Kidney glomerular epithelial cell (primary cell): ENCODE data around the gene LAD1.

Experiments used
- DNase-seq: peaks from one replicate; lab custom pipeline; 2025; lab: John Stamatoyannopoulos, UW

Gene LAD1

DNA sequence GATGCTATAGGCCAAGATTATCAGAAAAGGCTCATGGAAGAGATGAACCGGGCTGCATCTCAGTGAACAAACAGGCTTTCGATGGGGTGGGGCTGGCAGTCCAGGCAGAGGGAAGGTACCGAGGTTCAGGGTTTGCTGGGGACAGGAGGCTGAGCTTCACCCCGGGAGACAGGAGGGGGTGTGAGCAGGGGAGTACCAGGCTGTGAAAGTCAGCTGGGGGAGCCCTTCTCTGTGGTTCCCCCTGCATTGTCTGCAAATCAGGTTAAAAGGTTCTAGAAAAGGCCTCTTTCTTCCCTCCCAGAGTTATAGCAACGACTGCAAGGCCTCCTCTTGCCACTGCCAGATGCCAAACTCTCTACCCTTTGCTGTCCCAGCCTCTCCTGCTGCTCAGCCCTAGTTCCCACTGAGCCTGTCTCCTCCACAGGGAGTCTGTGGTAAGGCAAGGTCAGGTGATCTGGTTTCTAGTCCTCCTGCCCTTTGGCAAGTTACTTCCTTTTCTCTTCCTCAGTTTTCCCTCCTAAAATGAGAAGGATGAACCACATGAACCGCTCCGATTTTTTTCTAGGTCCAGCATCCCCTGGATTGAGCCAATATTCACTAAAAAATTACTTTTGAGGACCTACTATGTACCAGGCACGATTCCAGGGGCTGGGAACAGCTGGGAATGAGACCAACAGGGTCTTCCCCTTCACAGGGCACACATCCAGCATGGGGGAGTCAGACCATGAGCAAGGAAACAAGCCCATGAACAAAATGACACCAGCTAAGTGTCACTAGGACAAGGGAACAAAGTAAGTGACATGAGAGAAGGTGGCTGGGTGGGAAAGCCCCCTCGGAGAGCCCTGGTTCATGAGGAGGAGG, 7.2 kb downstream of the LAD1 start:
- no peak for DNase-seq

GRCh38 chr1:201391225-201391624, 7.9 kb downstream of the LAD1 start:
- DNase-seq: no peak

GRCh38 chr1:201389051-201389450, 10.1 kb downstream of the LAD1 start:
- no peak for DNase-seq

- DNase-seq: no peak
Observed at GRCh38 chr1:201386208-201386607, 12.9 kb downstream of the LAD1 start.

DNA sequence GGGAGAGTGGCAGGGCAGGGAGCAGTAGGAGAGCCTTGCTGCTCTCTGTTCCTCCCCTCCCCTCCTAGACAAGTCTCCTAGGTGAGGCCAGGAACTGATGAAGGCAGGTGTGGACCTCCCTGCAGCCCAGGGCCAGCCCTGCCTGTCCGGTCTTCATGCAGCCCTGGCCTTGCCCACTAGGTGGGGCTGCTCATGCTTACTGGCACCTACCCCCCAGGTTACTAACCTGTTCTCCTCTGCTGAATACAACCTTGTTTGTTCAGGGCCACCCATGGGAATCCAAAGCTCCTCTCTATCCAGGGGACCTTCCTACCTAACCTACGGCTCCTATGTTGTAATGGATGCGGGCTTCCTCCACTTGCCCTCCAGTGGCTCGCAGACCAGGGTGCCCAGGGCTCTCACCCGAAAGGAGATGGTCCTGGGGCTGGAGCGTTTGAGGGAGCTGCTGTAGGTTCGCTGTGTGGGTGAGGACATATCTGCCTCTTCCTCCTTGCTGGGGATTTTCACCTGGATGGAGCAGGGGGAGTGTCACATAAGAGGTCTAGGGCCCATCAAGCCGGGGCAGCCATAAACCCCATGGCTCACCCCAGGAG, 13.7 kb downstream of the LAD1 start:
- peak; percentile 61 for DNase-seq

DNA sequence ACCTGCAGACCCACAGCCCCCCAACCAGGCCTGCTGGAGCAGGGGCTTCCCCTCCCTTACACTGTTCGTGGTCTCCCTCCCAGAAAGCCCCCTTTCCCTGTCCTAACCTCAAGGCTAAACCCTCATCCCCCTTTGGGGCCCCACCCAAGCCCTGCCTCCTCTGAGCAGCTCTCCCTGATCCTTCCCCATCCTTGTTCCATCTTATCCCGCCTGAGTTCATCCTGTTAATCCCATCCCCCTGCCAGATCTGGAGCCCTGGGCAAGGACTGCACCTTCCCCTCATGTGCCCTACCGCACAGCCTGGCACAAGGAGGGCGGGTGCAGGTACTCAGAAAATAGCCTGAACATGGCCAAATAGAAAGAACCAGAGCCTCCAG, 14.7 kb downstream of the LAD1 start:
- no peak for DNase-seq

DNA sequence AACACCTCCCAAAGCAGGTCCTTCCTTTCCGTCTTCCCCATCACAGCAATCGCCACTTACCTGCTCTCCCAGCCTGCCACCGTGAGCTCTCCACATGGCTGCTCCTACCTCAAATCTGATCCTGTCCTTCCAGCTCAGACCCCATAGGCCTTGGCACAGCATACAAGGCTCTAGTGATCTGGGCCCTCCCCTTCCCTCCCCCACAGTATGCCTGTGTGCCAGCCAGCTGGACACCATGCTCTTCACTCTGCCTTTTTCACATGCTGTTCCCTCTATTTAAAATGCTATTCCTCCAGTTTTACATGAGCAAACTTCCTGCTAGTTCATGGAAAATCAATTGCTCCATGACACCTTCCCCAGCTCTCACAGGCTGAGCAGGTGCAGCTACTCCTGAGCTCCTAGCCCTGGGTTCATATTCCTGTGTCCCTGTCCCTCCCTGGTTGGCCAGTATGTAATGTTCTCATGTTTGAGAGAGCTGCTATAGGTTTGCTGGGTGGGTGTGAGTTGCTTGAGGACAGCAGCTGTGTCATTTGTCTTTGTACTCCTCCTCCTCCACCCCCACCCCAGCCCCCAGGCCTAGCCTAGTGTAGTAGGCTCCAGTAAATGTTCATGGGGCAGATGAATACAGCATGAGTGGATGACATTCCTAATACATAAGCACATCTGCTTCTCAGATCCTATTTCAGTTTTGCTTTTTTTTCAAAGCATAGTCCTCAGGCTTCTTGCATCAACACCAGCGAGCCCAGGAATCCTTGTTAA, 15.3 kb downstream of the LAD1 start:
- peak; percentile 89 for DNase-seq

DNA sequence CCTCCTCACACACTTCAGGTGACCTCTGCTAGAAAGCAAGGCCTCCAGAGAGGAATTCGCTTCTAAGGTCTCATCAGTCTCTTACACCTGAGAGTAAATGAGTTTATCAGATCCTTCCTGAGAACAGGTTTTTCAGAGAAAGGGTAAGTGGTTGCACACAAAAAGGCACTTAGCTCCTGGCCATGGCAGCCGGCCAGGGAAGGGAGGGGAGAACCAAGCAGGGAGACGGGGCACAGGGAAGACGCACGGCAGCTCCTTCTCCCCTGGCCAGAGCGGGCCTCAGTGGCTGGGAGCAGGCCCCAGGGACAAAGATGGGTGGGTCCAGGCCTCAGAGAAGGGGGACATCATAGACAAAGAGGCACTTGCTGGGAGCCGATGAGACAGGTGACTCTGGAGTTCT, 18.0 kb downstream of the LAD1 start:
- no peak for DNase-seq

DNA sequence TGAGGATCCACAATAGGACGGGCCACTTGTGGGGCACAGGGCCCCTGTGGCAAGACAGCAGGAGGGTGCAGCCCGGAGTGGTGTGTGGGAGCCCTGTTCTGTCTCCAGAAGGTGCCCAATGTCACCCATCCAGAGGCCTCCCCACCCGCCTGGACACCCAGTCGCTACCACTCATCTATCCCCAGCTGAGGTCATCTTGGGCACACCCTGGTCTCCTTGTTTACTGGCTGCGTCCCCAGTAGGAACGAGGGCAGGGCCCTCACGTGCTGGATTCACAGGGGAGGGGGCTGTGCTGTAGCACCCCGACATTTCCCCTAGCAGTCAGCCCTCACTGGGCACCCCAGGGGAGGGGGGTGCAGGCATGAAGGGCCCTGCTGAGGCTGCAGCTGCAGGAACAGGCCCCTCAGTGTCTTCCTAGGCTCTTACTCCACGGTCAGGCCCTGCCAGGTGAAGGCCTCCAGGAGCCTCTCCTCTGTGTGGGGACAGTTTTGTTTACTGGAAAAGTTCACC, 19.3 kb downstream of the LAD1 start:
- DNase-seq: no peak

DNA sequence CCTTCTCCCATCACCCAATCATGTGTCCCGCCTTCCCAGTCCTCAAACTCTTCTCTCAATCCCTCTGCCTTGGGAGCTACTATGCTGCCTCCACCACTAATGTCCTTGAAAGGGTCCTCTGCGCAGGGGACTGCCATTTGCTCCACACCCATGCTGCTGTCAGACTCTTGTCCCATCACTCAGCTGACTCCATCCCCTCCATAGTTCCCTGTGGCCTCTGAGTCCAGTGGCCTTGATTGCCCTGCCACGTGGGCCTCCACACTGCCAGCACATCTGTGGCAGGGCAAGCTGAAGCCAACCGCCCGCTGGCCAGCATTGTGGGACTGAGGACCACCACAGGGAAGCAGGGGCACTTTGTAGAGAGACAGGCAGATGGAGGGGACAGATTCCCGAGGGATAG, 20.3 kb downstream of the LAD1 start:
- DNase-seq: no peak

DNA sequence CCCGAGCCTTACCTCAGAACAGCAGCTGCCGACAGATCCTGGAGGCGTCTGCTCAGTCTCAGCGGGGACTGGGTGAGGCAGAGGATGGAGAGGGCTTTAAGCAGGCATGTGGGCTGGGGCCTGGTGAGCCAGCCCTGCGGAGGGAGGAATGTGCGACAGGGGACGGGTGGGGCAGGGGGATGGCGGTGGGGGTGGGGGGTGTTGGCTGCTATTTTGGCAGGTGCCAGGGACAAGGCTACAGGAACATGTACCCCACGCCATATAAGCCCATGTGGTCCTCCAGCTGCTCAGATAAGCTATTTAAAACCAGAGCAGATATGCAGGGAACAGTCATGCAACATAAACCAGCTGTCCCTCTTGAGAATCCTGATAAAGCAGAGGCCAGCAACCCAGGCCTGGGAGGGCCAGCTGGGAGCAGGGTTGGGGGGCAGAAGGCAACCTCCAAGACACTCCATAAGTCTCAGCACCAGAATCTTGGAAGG, 21.5 kb downstream of the LAD1 start, which contains the start of gene TNNT2:
Gene TNNT2, minus strand, starts transcription at position 70 of the 482 bp plus-strand sequence. CDS start 4,426 bp downstream, outside the sequence.
- no peak for DNase-seq

GRCh38 chr1:201376464-201377374, 22.4 kb downstream of the LAD1 start:
- peak; percentile 86 for DNase-seq

DNA sequence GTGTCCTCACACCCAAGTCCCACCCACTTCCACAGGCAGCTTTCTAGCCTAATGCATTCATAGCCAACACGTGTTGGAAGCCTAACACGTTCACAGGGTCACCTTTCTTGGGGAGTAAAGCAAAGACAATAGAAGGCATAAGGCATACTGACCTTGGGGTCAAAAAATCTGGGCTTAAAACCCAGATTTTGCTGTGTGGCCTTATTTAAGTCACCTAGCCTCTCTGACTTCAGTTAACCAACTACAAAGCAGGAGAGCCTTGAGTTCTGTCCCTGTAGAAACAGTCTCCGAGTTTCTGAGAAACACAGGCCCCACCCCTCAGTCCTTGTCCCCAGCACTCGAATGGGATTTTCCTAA, 23.0 kb downstream of the LAD1 start:
- DNase-seq: no peak

DNA sequence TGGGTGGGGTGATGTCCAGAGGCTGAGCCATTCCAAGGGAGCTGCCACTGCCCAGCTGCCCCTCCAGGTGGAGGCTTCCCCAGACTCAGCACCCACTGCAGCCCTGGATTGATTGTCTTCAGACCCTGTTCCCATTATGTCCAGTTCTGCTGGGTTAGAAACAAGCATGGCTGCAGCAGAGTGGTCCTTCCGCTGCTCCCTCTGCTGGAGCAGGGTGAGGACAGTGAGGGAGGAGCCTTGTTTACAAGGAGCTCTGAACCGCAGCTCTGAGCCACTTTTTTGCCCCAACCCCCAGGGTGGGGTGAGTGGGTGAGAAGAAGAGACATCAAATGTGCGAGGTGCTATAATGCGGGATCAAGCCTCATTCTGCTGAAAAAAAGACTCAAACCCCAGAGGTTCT, 24.0 kb downstream of the LAD1 start:
- DNase-seq: no peak

GRCh38 chr1:201374364-201374763, 24.8 kb downstream of the LAD1 start:
- no peak for DNase-seq

DNA sequence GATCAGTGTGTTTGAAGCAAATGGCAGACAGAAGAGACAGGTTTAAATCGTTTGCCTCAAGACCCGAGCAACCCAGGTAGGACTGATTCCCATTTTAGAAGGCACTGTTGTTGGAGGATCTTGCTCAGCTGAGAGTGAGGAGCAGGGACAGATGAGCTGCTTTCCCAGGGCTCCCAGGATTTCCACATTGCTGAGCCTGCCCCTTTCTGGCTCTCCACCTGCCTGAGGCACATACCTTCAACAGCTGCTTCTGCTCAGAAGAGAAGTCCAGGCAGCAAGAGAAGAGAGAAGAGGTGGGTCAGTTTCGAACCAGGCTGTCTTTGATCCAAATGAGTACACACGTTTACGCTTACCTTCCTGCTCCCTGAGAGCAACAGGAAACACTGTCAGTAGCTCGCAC, 27.3 kb downstream of the LAD1 start:
- no peak for DNase-seq

DNA sequence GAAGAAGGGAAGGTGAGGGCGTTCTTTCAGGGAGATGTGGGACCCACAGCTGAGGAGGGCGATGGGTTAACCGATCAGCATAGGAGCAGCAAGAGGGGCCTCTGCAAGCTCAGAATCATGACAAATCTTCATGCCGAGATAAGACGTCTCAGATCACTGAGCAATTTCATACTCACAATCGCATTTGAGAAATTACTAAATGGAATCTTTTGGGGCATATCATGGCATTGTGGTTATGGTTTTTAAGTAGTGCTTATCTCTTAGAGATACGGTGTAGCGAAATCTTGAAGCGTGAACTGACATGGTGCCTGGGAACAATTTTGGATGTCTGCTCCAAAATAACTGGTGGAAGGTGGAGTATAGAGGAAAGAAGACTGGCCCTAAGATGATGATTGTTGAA, 27.8 kb downstream of the LAD1 start:
- no peak for DNase-seq

DNA sequence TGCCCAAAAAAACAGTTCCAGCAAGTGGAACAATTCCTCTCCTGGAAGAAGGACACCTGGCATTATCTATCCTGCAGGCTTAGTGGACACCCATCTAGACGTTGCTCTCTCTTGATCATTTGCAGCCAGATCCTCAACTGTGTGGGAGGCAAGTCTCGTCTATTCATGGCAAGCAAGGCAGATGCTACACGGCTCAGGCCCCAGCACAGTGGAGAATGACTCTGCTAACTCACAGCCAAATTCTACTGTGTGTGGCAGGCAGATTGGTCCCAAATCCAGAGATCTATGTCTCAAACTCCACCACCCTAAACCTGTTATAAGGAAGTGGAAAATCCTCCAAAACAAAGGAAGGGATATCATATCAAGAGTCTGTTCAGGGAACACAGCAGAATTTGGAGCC, 28.6 kb downstream of the LAD1 start:
- no peak for DNase-seq

GRCh38 chr1:201369209-201369608, 29.9 kb downstream of the LAD1 start:
- no peak for DNase-seq

- no peak for DNase-seq
Observed at GRCh38 chr1:201366696-201367095, 32.4 kb downstream of the LAD1 start.

GRCh38 chr1:201365251-201365650, 33.9 kb downstream of the LAD1 start:
- DNase-seq: no peak

GRCh38 chr1:201364808-201365105, 34.4 kb downstream of the LAD1 start:
- DNase-seq: peak; percentile 33
